GM10248 (cell line): ENCODE results near the gene KIF26B.

ENCODE experiments used
- CTCF ChIA-PET: fragments of 300-600 bp; sonication (Branson Sonifier 250); formaldehyde crosslinking; extraction: SDS; loops from one replicate; lab custom pipeline; 2021; ENCODE audit warnings: antibody characterized with exemption; lab: Yijun Ruan, JAX
- POLR2A ChIA-PET: fragments of 350-650 bp; sonication (Branson Sonifier 250); formaldehyde crosslinking; extraction: SDS; loops from one replicate; lab custom pipeline; 2020; ENCODE audit warnings: antibody characterized with exemption; lab: Yijun Ruan, JAX
- DNase-seq: peaks from one replicate; pipeline ENCODE4 v3.0.0; 2012; ENCODE audit errors: extremely low spot score
- CTCF ChIP-seq: IDR thresholded peaks from 2 replicates; pipeline ENCODE4 v1.5.1; 2012; ENCODE audit warnings: mild to moderate bottlenecking, low read depth; ENCODE audit errors: extremely low read depth, missing control alignments, control extremely low read depth

KIF26B gene

DNA sequence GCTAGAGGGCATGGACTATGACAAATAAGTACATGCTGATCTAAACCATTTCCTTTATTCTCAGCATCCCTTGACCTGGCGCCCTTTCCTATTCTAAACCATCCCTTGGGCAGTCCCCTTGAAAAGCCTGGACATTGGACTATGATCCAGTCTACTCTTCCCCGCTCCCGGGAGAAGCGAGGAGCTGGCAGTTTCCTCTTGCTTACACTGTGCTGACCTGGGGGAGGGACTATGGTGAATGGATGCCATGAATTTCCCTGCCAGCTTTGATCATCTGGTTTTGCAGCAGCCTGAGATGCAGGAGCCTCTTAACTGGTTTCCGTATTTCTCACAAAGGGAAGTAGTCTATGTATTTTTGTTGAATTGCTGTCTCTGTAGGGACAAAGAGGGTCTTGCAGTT is 121.7 kb downstream of the KIF26B start:
- CTCF ChIA-PET = no interaction called here
- DNase-seq = no peak
- no peak for TF ChIP-seq CTCF
- POLR2A ChIA-PET = no interaction called here

- POLR2A ChIA-PET = no interaction called here
- DNase-seq = no peak
- TF ChIP-seq CTCF = no peak
- CTCF ChIA-PET = no interaction called here
Measured at GRCh38 chr1:245277276-245277675, 122.5 kb downstream of the KIF26B start.

DNA sequence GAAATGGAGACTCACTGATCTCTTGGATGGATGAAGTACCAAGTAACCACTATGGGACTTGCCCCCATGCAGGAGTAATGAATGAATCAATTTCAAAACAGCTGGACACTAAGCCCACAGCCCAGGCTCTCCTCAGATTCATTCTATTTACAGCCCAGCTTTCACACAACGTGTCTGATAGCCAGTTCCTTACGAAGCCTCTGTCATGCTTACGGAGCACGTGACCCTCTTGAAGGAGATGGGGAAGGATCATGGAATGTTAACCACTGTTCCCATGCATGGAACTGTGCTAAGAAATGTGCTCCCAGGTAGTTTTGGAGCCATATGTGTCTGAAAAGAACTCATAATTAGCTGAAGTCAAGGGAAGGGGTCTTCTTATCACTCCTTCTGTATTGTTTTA is 124.1 kb downstream of the KIF26B start:
- POLR2A ChIA-PET = no interaction called here
- no peak for TF ChIP-seq CTCF
- no peak for DNase-seq
- CTCF ChIA-PET = no interaction called here

- TF ChIP-seq CTCF = no peak
- POLR2A ChIA-PET = no interaction called here
- CTCF ChIA-PET = interaction anchor here (0.6 to 1.1 kb wide), 2 partner anchors 9 to 146 kb away, joined by 3 read pairs; no protein-coding TSS in a partner anchor
- DNase-seq = no peak
Measured at GRCh38 chr1:245279346-245279745, 124.6 kb downstream of the KIF26B start.

DNA sequence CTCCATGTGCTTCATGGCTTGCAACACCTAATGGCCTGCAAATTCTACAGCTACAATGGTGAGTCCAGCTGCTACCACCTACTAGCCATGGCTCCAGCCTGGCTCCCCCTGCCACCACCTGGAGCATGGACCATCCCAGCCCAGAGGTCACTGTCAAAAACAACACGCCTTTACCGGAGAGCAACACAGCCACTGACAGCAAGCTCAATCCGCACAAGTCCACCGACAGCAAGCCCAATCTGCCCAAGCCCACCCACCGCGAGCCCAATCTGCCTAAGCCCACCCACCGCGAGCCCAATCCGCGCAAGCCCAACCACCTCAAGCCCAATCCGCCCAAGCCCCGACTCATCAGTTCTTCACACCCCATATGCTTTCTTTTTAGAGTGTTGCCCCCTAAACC is 128.2 kb downstream of the KIF26B start:
- no peak for TF ChIP-seq CTCF
- DNase-seq = no peak
- POLR2A ChIA-PET = no interaction called here
- CTCF ChIA-PET = interaction anchor here (2.3 kb wide), 1 partner anchor 16 kb away, joined by 8 read pairs; no protein-coding TSS in a partner anchor

- no peak for DNase-seq
- POLR2A ChIA-PET = no interaction called here
Measured at GRCh38 chr1:245285168-245285567, 130.4 kb downstream of the KIF26B start.

More at GRCh38 chr1:245285168-245285567, 130.4 kb downstream of the KIF26B start:
- TF ChIP-seq CTCF = no peak
- CTCF ChIA-PET = no interaction called here
